HG03442 (cell line): ENCODE measurements around the gene PRPF40B.
"Not testable (repeated sequence)": the region's sequence is repeated elsewhere in the genome, so short reads cannot be mapped to it uniquely, and the experiment has no call there.

Experiments
- ATAC-seq: cut with Tn5 transposase; IDR thresholded peaks from one replicate; pipeline ENCODE4 v1.9.1; 2021; ENCODE audit warnings: mild to moderate bottlenecking, moderate library complexity; ENCODE audit not compliant: unreplicated experiment

PRPF40B gene

GRCh38 chr12:49623142-49623904 lies at the start of gene PRPF40B:
PRPF40B (plus strand) TSS chr12:49623561; CDS start chr12:49623591, 30 bp downstream.
- ATAC-seq, result peak; percentile 71

GRCh38 chr12:49577589-49578315 lies 45.6 kb upstream of the PRPF40B start:
- no peak for ATAC-seq

GRCh38 chr12:49578471-49579112 lies 44.8 kb upstream of the PRPF40B start:
- ATAC-seq, result no peak

- no peak for ATAC-seq
These were observed 42.5 kb upstream of the PRPF40B start for GRCh38 chr12:49580572-49581535.

- ATAC-seq, result no peak
These were observed 41.2 kb upstream of the PRPF40B start for GRCh38 chr12:49582201-49582600.

- no peak for ATAC-seq
These were observed 40.5 kb upstream of the PRPF40B start for GRCh38 chr12:49582850-49583249.

- ATAC-seq, result no peak
These were observed 39.8 kb upstream of the PRPF40B start for GRCh38 chr12:49583366-49584094.

GRCh38 chr12:49584591-49584990 lies 38.8 kb upstream of the PRPF40B start:
- ATAC-seq, result no peak

GRCh38 chr12:49585477-49586459 lies 37.6 kb upstream of the PRPF40B start:
- no peak for ATAC-seq

- ATAC-seq, result no peak
These were observed 36.0 kb upstream of the PRPF40B start for GRCh38 chr12:49587174-49587908.

GRCh38 chr12:49588281-49588680 lies 35.1 kb upstream of the PRPF40B start:
- ATAC-seq, result no peak

- no peak for ATAC-seq
These were observed 34.4 kb upstream of the PRPF40B start for GRCh38 chr12:49588721-49589516.

- ATAC-seq, result no peak
These were observed 24.8 kb upstream of the PRPF40B start for GRCh38 chr12:49598527-49598926.

- no peak for ATAC-seq
These were observed 23.4 kb upstream of the PRPF40B start for GRCh38 chr12:49599961-49600360.

GRCh38 chr12:49603721-49604120 lies 19.6 kb upstream of the PRPF40B start:
- no peak for ATAC-seq

GRCh38 chr12:49604856-49605255 lies 18.5 kb upstream of the PRPF40B start:
- ATAC-seq, result no peak

- ATAC-seq, result not testable (repeated sequence)
These were observed 17.8 kb upstream of the PRPF40B start, which contains the start of gene FAM186B for GRCh38 chr12:49605539-49605938. FAM186B (minus strand) TSS chr12:49605639; CDS start chr12:49605477, 162 bp downstream.
